AG09309 (cell line): ENCODE measurements around the gene FBLN1.
A peak's percentile ranks its signal among the peaks of the same experiment; 100 is the strongest.

Experiments used
- DNase-seq: peaks from one replicate; pipeline ENCODE4 v3.0.0-alpha.2; 2010; ENCODE audit warnings: low read depth
- H3K4me3 ChIP-seq: 2 replicates; pipeline ENCODE4 v1.5.1; 2011; ENCODE audit warnings: mild to moderate bottlenecking, low read depth, low read length, moderate library complexity; ENCODE audit not compliant: control insufficient read depth
- TF ChIP-seq, protein P1 (sequence below): IDR thresholded peaks from 2 replicates; pipeline ENCODE4 v1.5.1; 2011; ENCODE audit warnings: mild to moderate bottlenecking, low read depth, low read length, inconsistent platforms; ENCODE audit not compliant: insufficient read depth, control insufficient read depth; ENCODE audit errors: missing control alignments

Gene FBLN1

DNA sequence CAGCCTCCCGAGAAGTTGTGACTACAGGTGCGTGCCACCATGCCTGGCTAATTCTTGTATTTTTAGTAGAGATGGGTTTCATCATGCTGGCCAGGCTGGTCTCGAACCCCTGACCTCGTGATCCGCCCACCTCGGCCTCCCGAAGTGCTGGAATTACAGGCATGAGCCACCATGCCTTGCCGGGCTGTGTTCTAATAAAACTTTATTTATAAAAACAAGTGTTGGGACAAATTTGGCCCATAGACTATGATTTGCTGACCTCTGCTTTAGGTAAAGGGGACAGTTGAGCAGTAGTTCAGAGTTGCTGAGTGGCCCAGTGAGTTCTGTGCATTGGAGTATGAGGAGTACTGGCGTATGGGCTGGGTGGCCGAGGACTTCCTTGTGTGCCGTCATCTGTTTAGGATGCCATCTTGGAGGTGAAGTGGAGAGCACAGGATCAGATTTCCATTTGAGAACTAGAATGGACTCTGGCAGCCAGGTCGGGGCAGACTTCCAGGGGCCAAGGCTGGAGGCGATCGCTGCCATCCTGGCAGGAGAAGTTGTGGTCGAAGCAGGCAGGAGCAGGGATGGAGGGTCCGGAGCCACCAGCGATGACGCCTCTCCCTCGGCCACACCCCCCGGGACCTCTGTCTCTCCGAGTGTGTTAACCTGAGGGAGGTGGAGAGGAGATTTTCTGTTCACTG is 43.8 kb downstream of the FBLN1 start:
- TF ChIP-seq, protein P1, sequence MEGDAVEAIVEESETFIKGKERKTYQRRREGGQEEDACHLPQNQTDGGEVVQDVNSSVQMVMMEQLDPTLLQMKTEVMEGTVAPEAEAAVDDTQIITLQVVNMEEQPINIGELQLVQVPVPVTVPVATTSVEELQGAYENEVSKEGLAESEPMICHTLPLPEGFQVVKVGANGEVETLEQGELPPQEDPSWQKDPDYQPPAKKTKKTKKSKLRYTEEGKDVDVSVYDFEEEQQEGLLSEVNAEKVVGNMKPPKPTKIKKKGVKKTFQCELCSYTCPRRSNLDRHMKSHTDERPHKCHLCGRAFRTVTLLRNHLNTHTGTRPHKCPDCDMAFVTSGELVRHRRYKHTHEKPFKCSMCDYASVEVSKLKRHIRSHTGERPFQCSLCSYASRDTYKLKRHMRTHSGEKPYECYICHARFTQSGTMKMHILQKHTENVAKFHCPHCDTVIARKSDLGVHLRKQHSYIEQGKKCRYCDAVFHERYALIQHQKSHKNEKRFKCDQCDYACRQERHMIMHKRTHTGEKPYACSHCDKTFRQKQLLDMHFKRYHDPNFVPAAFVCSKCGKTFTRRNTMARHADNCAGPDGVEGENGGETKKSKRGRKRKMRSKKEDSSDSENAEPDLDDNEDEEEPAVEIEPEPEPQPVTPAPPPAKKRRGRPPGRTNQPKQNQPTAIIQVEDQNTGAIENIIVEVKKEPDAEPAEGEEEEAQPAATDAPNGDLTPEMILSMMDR = no peak
- no peak for DNase-seq
- no peak overlapping the region for H3K4me3 ChIP-seq

DNA sequence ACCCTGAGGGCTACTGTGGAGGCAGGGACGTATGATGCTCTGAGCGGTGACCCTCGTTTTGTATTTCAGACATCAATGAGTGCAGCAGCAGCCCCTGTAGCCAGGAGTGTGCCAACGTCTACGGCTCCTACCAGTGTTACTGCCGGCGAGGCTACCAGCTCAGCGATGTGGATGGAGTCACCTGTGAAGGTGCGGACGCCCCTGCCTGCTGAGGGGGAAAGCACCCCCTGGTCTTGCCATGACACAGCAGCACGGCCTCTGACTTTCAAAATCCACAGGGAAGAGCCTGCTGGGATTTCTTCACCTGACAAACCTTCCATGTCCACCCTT is 44.3 kb downstream of the FBLN1 start:
- no peak for DNase-seq
- H3K4me3 ChIP-seq = no peak overlapping the region
- TF ChIP-seq, protein P1 = no peak

DNA sequence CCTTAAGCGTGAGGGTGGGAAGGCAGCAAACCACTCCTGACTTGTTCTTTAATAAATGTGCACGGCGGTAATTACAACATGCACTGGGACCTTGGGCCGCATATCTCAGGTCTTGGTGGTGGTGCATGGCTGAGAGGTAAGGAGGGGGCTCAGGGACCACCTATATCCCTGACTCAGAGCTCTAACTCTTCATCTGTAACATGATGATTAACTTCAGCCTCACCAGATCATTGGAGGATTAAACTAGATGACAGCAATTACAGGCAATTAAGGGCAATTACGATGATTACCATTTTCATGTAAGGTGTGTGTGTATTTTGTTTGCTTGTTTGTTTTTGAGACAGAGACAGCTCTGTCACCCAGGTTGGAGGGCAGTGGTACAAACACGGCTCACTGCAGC is 45.0 kb downstream of the FBLN1 start:
- TF ChIP-seq, protein P1 = no peak
- no peak for DNase-seq
- H3K4me3 ChIP-seq = no peak overlapping the region

DNA sequence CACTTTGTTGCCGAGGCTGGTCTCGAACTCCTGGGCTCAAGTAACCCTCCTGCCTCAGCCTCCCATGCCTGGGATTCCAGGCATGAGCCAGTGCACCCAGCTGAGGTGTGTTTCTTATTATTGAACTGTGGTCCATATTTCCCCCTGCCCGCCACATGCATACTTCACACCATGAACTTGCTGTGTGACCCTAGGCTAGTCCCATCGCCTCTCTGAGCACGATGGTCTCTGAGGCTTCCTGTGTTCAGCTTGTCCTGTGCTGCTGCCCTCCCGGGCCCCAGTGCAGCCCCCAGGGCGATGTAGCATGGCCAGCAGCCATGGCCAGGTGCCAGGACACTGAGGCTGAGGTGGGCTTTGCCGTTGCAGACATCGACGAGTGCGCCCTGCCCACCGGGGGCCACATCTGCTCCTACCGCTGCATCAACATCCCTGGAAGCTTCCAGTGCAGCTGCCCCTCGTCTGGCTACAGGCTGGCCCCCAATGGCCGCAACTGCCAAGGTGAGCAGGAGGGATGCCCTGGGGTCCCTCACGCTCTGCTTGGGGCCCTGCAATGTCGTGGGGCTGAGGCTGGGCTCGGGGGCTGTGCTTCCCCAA is 45.7 kb downstream of the FBLN1 start:
- DNase-seq = no peak
- TF ChIP-seq, protein P1 = no peak
- H3K4me3 ChIP-seq = no peak overlapping the region

DNA sequence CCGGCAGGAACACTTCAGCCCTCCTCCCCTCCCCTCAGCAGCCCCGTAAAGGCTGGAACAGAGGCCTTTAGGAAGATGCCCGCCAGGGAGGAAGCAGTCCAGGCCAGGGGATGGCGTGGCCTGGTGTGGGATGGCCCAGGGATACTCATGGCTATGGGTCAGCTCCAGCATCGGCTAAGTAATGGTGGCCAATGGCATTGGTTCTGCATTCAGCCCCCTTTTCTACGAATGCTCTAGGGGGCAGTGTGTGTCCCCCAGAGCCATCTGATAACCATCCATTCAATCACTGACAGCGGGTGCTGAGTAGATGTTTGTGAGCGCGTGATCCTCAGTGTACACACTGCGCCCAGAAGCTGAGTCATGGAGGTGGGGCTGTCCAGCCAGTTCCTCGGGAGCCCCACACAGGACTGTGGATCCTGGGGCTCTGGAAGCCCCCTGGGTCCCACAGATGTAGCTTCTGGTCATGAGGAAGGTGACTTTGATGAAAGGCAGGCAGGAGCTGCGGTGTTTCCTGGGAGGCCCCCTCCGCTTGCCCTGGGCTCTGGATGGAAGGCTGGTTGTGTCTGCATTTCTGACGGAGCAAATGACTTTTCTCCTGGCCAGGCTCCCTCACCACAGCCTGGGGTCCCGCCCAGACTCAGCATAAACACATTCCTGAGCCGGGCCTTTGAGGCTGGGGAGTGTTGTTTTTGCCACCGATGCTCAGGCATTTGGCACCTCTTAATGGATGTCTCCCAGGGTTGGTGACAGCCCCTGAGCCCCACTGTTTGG is 46.5 kb downstream of the FBLN1 start:
- TF ChIP-seq, protein P1 = peak; percentile 66
- no peak overlapping the region for H3K4me3 ChIP-seq
- peak; percentile 49 for DNase-seq

DNA sequence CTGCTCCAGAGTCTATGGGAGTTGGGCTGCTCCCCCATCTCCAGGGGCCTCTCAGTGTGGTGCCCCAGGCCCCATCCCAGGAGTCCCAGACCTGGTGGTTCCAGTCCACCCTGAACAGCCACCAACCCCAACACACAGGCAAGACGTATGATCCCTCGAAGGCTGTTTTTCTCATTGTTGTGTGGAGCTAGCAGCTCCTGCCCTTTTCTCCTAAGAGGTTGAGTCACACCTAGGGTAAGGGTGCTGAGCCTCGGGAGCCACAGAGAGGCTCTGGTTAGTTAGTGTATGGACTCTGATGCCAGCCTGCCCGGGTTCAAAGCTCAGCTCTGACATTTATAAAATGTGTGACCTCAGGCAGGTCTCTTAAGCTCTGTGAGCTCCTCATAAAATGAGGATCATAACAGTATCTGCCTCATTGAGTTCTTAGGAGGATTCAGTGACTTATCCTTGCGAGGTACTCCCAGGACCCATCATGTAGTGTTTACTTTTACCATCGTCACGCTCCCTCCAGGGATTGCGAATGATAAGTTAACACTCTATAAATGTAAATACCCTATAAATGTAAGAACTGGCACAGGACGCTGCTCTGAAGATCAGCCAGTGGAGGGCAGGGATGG is 47.2 kb downstream of the FBLN1 start:
- no peak overlapping the region for H3K4me3 ChIP-seq
- no peak for DNase-seq
- TF ChIP-seq, protein P1 = no peak
